Caki2 (cell line): ENCODE results near the gene NUDT16L1. TPM values are rescaled to one million over a fixed set of nuclear protein-coding genes. Genes with fewer than 3 reads are reported as not detected.
A peak's percentile ranks its signal among the peaks of the same experiment; 100 is the strongest.

ENCODE experiments used
- DNase-seq: peaks from one replicate; pipeline ENCODE4 v3.0.0-alpha.2; 2015; ENCODE audit warnings: low read depth
- in situ Hi-C: cut with HindIII; loops from 2 replicates; pipeline ENCODE4 v1.10.0; 2016; ENCODE audit warnings: low sequenced_read_pairs, low pct_unique_long_range_greater_than_20kb, mixed read lengths
- total RNA-seq: library from RNA; depleted of rRNA; stranded (reverse); fragments of >200 nt; shearing (Covaris generic); gene quantifications from 2 replicates; pipeline ENCODE4 v1.2.3, GENCODE V29; 2014; ENCODE audit warnings: low replicate concordance

Gene NUDT16L1
- total RNA-seq, 1 experiment from 2014 or later = 49.2 TPM

- in situ Hi-C loops = no loop called here
- DNase-seq = no peak
These were observed 14.1 kb upstream of the NUDT16L1 start for GRCh38 chr16:4679156-4679849.

GRCh38 chr16:4679850-4680636 lies 13.3 kb upstream of the NUDT16L1 start:
- in situ Hi-C loops = no loop called here
- DNase-seq = no peak

DNA sequence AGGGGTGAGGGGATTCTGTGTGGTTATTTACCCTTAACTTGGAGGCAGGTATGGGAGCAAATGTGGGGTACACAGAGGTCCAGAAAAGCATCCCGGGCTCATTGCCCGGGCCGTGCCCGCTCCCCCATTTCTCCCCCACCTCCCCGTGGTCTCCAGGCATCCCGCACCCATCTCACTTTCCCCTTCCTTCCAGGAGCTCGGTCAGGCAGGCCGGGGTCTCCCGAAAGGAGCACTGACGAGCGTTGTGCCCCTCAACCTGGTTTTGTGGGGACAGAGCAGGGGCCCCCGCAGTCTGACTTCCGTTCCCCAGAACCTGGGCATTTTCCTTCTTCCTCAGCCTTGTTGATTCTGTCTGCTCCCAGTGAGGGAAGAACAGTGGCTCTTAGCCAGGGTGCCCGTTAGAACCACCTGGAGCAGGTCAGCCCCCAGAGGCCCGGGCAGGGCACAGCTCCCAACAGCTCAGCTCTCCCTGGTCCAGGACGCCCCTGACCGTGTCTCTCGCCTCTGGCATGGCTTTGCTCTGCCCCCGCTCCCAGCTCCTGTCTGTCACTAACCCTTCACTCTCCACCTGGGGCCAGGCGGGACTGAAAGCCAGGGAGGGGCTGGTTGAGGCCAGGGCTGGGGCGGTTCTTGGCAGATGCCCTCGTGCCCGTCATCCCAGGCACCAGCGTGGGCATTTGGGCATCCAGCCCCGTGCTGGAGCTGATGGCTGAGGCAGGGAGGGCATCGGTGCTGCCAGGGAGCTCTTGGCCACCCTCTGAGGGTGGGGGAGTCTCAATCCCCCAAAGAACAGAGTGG lies 12.5 kb upstream of the NUDT16L1 start:
- in situ Hi-C loops = no loop called here
- DNase-seq = no peak

- no peak for DNase-seq
- in situ Hi-C loops = no loop called here
These were observed 11.8 kb upstream of the NUDT16L1 start for GRCh38 chr16:4681471-4682083.

DNA sequence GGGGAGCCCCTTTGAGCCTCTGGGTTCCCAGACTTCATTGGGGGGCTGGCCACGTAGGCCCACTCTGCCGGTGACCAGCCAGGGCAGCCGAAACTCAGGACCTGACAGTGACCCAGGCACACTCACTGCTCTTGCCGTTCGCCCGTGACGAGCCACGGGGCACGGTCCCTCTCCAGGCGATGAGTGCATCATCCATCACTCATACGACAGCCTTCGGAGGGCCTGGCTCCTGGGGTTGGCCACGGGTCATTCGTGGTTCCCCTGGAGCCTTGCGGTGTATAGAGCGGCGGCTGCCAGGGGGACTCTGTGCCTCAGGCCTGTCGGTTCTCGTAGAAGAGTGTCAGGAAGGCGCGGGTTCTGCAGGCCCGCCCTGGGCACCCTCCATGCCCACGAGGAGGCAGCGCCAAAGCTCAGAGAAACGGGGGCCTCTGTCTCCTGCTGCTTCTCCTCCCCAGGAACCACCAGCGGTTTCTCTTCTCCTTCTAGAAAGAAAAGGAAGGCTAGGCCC lies 11.2 kb upstream of the NUDT16L1 start:
- in situ Hi-C loops = no loop called here
- peak; percentile 30 for DNase-seq

- in situ Hi-C loops = no loop called here
- peak; percentile 79 for DNase-seq
These were observed 10.6 kb upstream of the NUDT16L1 start for GRCh38 chr16:4682616-4683254.

DNA sequence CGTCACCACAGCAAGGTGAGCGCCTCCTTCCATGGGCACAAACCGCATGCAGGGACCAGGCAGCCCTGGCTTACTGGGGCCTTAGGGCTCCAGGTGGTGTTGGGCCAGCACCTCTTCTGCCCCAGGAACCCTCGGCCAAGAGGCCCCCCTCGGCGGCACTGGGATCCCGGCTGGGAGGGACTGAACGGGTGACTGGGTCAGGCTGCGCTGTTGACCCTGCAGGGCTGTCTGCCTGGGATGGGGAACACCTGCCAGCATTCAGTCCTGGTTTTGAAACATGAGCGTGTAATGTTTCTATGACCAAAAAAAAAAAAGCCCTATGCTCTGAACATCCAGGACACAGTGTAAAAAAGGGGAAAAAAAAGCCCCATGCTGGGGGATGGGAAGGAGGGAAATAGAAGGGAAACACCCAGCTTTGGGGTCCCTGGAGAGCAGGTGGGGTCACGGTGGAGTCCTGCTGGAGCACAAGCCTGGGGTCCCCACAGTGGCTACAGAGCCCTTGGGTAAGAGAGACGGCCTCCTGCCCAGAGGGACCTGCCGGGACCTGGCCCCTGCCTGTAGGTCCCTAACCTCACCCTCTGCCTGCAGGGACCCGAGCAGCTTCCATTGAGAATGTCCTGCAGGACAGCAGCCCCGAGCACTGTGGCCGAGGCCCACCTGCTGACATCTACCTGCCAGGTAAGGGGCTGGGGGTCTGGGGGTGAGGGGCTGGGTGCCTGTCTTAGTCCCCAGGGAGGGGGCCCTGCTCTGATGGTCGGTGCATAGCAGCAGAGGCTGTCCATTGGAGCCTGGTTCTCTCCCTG lies 9.9 kb upstream of the NUDT16L1 start:
- DNase-seq = no peak
- in situ Hi-C loops = no loop called here

- in situ Hi-C loops = no loop called here
- no peak for DNase-seq
These were observed 9.2 kb upstream of the NUDT16L1 start for GRCh38 chr16:4684058-4684715.

DNA sequence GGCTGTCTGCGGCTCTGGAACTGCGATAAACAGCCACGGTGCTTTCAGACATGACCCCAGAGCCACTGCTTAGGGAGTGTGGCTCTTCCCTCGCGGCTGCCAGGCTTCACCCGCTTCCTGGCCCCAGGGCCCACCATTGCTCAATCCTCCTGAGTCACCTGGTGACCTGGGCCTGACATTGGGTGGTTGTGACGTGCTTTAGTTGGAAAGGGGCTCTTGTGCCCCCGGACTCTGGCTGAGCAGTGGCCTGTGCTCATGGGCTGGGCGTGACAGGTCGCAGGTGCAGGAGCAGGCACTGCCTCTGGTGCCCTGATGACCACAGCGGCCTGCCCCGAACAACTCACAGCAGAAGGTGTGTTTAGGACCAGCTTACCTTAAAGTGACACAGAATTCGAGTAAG lies 8.6 kb upstream of the NUDT16L1 start:
- no peak for DNase-seq
- in situ Hi-C loops = no loop called here

GRCh38 chr16:4685292-4685691 lies 8.1 kb upstream of the NUDT16L1 start:
- in situ Hi-C loops = no loop called here
- DNase-seq = no peak

DNA sequence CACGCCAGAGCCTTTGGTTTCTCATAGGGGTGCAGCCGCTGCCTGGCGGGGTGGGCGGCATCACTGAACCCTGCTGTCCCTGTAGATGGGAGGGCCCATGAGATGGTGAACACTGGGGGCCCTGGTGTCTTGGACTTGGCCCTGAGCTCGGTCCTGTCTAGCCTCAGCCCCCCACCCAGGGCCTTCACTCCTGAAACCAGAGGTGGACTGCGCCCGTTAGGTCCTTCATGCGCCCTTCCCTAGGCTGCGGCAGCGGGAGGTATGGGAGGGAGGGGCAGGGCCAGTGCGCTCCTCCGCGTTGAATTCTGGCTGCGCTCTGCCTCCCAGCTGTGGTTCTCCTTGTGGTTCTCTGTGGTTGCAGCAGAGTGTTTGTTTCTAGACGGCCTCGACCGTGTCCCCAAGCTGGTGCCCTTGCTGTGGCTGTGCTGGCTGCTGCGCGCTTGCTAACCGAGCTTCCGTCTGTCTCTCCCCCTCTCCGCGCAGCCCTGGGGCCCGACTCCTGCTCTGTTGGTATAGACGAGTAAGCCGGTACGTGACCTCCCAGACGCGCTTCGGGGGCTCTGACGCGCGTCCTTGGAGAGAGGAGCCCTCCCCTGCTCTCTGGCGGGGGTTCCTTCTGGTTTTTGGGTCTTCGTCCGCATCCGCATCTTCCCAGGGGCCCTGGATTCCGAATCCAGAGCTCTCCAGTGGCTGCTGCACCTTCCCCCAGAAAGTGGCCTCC lies 7.4 kb upstream of the NUDT16L1 start:
- DNase-seq = no peak
- in situ Hi-C loops = no loop called here

DNA sequence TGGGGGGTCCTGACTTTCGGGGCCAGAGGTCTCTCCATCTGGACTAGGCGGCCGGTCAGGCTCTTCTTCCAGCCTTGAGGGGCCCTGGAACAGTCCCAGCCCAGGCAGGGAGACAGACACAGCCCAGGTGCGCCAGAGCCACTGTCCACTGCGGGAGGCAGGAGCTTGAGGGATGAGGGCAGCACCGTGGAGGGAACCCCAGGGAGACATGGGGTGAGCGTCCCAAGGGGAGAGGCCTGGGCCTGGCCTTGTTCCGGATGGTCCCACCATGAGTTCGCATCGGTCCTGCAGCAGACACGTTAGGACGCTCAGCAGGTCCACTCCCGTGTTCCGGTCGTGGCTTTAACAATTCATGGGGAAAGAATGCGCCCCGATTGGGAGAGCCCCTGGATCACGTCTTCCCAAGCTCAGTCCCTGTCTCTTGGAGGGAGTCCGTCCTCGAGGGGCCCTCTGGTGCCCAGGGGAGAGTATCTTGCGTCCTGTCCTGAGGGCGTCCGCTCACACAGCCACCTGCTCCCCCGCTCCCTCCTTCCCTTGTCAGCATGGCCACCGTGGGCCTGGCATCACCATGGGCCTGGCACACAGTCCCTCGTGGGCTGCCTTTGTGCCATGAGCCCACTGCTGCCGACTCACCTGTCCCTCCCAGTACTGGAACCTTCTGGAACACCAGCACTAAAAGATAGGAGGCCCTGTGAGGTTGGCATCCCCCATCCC lies 6.7 kb upstream of the NUDT16L1 start:
- DNase-seq = no peak
- in situ Hi-C loops = no loop called here

GRCh38 chr16:4687416-4687815 lies 5.9 kb upstream of the NUDT16L1 start:
- in situ Hi-C loops = no loop called here
- DNase-seq = no peak

DNA sequence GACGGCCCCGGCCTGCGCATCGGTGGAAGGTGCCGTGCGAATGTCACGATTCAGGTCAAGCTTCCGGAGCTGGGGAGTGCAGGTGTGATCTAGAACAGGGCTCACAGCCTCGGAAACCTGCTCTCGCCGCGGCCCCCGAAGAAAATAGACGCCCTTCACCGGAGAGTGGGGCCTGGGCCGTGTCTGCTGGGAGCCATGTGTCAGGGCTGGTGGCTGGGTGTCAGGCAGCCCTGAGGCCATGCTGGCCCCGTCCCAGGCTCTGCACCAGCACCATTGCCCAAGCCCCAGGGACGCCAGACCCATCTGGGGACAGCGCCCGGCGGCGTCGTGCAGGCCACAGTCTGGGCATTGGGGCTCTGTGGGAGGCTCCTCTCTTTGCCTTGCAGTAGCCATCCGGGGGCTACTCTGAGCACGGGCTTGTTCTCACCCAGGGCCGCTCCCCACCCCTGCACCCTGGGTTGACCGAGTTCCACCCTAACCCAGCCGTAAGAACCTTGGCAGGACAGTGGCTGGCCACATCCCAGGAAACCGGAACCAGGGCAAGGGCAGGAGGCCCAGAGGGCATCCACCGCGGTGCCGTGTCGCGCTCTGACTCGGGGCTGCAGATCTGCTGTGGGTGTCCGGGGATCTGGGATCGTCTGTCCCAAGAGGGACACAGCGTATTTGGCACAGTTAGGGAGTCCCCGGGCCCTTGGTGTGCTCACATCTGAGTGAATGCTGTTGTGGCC lies 5.3 kb upstream of the NUDT16L1 start:
- DNase-seq = no peak
- in situ Hi-C loops = no loop called here

DNA sequence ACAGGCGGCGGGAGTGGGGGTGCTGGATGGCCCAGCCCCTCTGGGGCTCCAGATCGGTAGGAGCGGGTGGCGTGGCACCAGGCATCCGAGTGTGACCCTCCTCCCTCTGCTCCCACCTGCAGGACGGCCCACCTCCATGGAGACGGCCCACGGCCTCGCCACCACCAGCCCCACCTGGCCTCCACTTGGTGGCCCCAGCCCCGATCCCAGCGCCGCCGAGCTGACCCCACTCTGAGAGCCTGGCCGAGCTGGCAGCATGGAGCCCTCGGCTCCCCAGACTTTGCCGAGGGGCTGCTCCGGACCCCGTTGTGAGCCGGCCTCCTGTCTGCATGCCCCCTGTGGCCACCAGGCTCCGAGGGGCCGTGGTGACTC lies 4.7 kb upstream of the NUDT16L1 start:
- DNase-seq = no peak
- in situ Hi-C loops = no loop called here
